Neural cell (in vitro differentiated cells): Measurements from ENCODE around the gene AEN. TPM values are rescaled to one million over a fixed set of nuclear protein-coding genes. Genes with fewer than 3 reads are reported as not detected.

Experiments
- H2AFZ ChIP-seq: fragments of 200-600, 300-800 bp; sonication (generic), shearing (Covaris generic); 2 replicates; pipeline ENCODE4 v1.6.0; 2014; ENCODE audit warnings: low read depth, mild to moderate bottlenecking, antibody characterized with exemption, low read length, moderate library complexity
- H3F3A ChIP-seq: fragments of 200-600 bp; shearing (Covaris generic); 2 replicates; pipeline ENCODE4 v1.6.1; 2016; ENCODE audit warnings: mild to moderate bottlenecking, moderate library complexity, mixed read lengths, antibody characterized with exemption, low read length; ENCODE audit not compliant: insufficient read depth, poor library complexity, severe bottlenecking
- H3K27ac ChIP-seq: fragments of 200-600, 300-800 bp; sonication (generic), shearing (Covaris generic); 2 replicates; pipeline ENCODE4 v1.5.1; 2014; ENCODE audit warnings: mild to moderate bottlenecking, low read length, moderate library complexity
- H3K27me3 ChIP-seq: fragments of 300-800, 200-600 bp; sonication (generic), shearing (Covaris generic); 2 replicates; pipeline ENCODE4 v1.6.0; 2014; ENCODE audit warnings: mild to moderate bottlenecking, low read depth, low read length, moderate library complexity; ENCODE audit not compliant: insufficient read depth
- H3K36me3 ChIP-seq: fragments of 300-800, 200-600 bp; sonication (generic), shearing (Covaris generic); 2 replicates; pipeline ENCODE4 v1.5.1; 2014; ENCODE audit warnings: mild to moderate bottlenecking, antibody characterized with exemption, low read length, moderate library complexity; ENCODE audit not compliant: insufficient read depth
- H3K4me2 ChIP-seq: fragments of 300-800, 200-600 bp; sonication (generic), shearing (Covaris generic); 2 replicates; pipeline ENCODE4 v1.6.0; 2014; ENCODE audit warnings: mild to moderate bottlenecking, low read length
- H3K4me3 ChIP-seq: fragments of 300-800, 200-600 bp; sonication (generic), shearing (Covaris generic); 2 replicates; pipeline ENCODE4 v1.5.1; 2014; ENCODE audit warnings: mild to moderate bottlenecking, low read length, moderate library complexity
- H3K79me2 ChIP-seq: fragments of 200-600 bp; shearing (Covaris generic); replicated peaks from 2 replicates; pipeline ENCODE4 v1.6.0; 2014; ENCODE audit warnings: mild to moderate bottlenecking, low read length, moderate library complexity; ENCODE audit not compliant: insufficient read depth
- H3K9ac ChIP-seq: fragments of 300-800, 200-600 bp; sonication (generic), shearing (Covaris generic); 2 replicates; pipeline ENCODE4 v1.6.1; 2016; ENCODE audit warnings: mild to moderate bottlenecking, low read length, mixed read lengths
- H3K9me2 ChIP-seq: fragments of 200-600 bp; shearing (Covaris generic); 2 replicates; pipeline ENCODE4 v1.6.1; 2016; ENCODE audit warnings: mild to moderate bottlenecking, low read length, mixed read lengths; ENCODE audit not compliant: insufficient read depth
- H3K9me3 ChIP-seq: fragments of 200-600, 300-800 bp; sonication (generic), shearing (Covaris generic); 2 replicates; pipeline ENCODE4 v1.6.1; 2016; ENCODE audit warnings: mild to moderate bottlenecking, mixed run types, low read length, moderate library complexity, mixed read lengths
- H4K20me1 ChIP-seq: fragments of 200-600 bp; shearing (Covaris generic); 2 replicates; pipeline ENCODE4 v1.6.1; 2016; ENCODE audit warnings: mild to moderate bottlenecking, mixed run types; ENCODE audit not compliant: insufficient read depth
- EP300 ChIP-seq: fragments of 450-650 bp; conservative IDR thresholded peaks from 2 replicates; pipeline ENCODE4 v1.6.1; 2014; ENCODE audit warnings: antibody characterized with exemption, mild to moderate bottlenecking, moderate library complexity; ENCODE audit not compliant: poor library complexity, severe bottlenecking
- EZH2 ChIP-seq: fragments of 200-600, 300-800 bp; shearing (Covaris generic), sonication (generic); IDR thresholded peaks from 2 replicates; pipeline ENCODE4 v1.6.1; 2014; ENCODE audit warnings: antibody characterized with exemption, low read length, borderline replicate concordance, mild to moderate bottlenecking; ENCODE audit not compliant: insufficient read depth, poor library complexity, severe bottlenecking
- MXI1 ChIP-seq: fragments of 450-650 bp; conservative IDR thresholded peaks from 2 replicates; pipeline ENCODE4 v1.6.1; 2014; ENCODE audit warnings: antibody characterized with exemption, mild to moderate bottlenecking; ENCODE audit not compliant: poor library complexity, severe bottlenecking
- POLR2AphosphoS5 ChIP-seq: IDR thresholded peaks from 2 replicates; pipeline ENCODE4 v1.6.1; 2012
- RAD21 ChIP-seq: fragments of 450-650 bp; conservative IDR thresholded peaks from 2 replicates; pipeline ENCODE4 v1.6.1; 2014; ENCODE audit warnings: antibody characterized with exemption, mild to moderate bottlenecking, moderate library complexity
- SMC3 ChIP-seq: fragments of 450-650 bp; conservative IDR thresholded peaks from 2 replicates; pipeline ENCODE4 v1.6.1; 2014; ENCODE audit warnings: antibody characterized with exemption, mild to moderate bottlenecking, moderate library complexity; ENCODE audit not compliant: poor library complexity
- TAF1 ChIP-seq: IDR thresholded peaks from 2 replicates; pipeline ENCODE4 v1.6.1; 2012; ENCODE audit warnings: low read depth
- polyA plus RNA-seq: library from polyadenylated mRNA; depleted of rRNA; stranded (reverse); fragments of >200 nt; gene quantifications from 2 replicates; pipeline ENCODE4 v1.2.3, GENCODE V29; 2014
- TF ChIP-seq, protein P1 (sequence below): fragments of 450-650 bp; IDR thresholded peaks from 2 replicates; pipeline ENCODE4 v1.5.1; 2014; ENCODE audit warnings: antibody characterized with exemption, mild to moderate bottlenecking, moderate library complexity; ENCODE audit not compliant: poor library complexity, severe bottlenecking

Gene AEN
- polyA plus RNA-seq, 1 donor from 2014 or later: 17.2 TPM

GRCh38 chr15:88636050-88636449, 14.9 kb downstream of the AEN start:
- H3K4me3 ChIP-seq: no peak overlapping the region
- no peak overlapping the region for H2AFZ ChIP-seq
- H3K9me3 ChIP-seq: no peaks in the 10 kb centered on the region
- no peaks in the 10 kb centered on the region for H3F3A ChIP-seq
- no peak overlapping the region for H3K27ac ChIP-seq
- H4K20me1 ChIP-seq: no peaks in the 10 kb centered on the region
- no peak for TF ChIP-seq MXI1
- TF ChIP-seq TAF1: no peak
- TF ChIP-seq POLR2AphosphoS5: no peak
- TF ChIP-seq RAD21: no peak
- TF ChIP-seq, protein P1, sequence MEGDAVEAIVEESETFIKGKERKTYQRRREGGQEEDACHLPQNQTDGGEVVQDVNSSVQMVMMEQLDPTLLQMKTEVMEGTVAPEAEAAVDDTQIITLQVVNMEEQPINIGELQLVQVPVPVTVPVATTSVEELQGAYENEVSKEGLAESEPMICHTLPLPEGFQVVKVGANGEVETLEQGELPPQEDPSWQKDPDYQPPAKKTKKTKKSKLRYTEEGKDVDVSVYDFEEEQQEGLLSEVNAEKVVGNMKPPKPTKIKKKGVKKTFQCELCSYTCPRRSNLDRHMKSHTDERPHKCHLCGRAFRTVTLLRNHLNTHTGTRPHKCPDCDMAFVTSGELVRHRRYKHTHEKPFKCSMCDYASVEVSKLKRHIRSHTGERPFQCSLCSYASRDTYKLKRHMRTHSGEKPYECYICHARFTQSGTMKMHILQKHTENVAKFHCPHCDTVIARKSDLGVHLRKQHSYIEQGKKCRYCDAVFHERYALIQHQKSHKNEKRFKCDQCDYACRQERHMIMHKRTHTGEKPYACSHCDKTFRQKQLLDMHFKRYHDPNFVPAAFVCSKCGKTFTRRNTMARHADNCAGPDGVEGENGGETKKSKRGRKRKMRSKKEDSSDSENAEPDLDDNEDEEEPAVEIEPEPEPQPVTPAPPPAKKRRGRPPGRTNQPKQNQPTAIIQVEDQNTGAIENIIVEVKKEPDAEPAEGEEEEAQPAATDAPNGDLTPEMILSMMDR: no peak
- H3K36me3 ChIP-seq: peaks cover 8% of the 10 kb centered on the region
- H3K27me3 ChIP-seq: no peaks in the 10 kb centered on the region
- H3K9me2 ChIP-seq: no peaks in the 10 kb centered on the region
- no peak overlapping the region for H3K4me2 ChIP-seq
- no peak overlapping the region for H3K9ac ChIP-seq
- no peaks in the 10 kb centered on the region for H3K79me2 ChIP-seq

GRCh38 chr15:88636654-88637053, 15.5 kb downstream of the AEN start:
- TF ChIP-seq EP300 (no peak), MXI1 (no peak), SMC3 (no peak)
- TF ChIP-seq, protein P1: no peak
- H2AFZ ChIP-seq: no peak overlapping the region
- H3K9me3 ChIP-seq: no peaks in the 10 kb centered on the region
- H3K27me3 ChIP-seq: no peaks in the 10 kb centered on the region
- no peak overlapping the region for H3K27ac ChIP-seq
- H3K36me3 ChIP-seq: peaks cover 4% of the 10 kb centered on the region
- H4K20me1 ChIP-seq: no peaks in the 10 kb centered on the region
- H3K9ac ChIP-seq: no peak overlapping the region
- H3K4me3 ChIP-seq: no peak overlapping the region
- H3K79me2 ChIP-seq: no peaks in the 10 kb centered on the region
- H3K9me2 ChIP-seq: no peaks in the 10 kb centered on the region
- H3F3A ChIP-seq: no peaks in the 10 kb centered on the region
- H3K4me2 ChIP-seq: no peak overlapping the region

DNA sequence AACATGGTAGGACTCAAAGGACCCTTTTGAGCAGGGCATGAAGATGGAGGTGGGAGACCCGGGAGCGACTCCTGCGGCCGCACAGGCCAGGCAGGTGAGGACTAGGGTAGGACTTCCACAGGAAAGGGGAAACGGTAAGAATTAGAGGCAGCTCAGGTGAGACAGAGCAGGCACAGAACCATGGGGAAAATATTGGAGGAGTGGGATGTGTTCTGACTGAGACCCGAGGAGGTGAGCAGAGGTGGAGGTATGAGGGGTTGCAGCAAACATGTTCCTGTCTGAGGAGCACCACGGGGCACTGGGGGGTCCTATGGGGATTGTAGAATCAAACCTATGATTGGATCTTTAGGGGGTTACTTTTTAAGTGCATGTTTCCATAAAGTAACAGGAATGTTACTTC, 16.3 kb downstream of the AEN start:
- Histone ChIP-seq H2AFZ (no peak overlapping the region), H3F3A (no peaks in the 10 kb centered on the region), H3K27me3 (no peaks in the 10 kb centered on the region), H3K9ac (no peak overlapping the region), H3K4me3 (no peak overlapping the region), H4K20me1 (no peaks in the 10 kb centered on the region), H3K9me3 (no peaks in the 10 kb centered on the region), H3K36me3 (no peaks in the 10 kb centered on the region), H3K9me2 (no peaks in the 10 kb centered on the region), H3K4me2 (no peak overlapping the region), H3K79me2 (no peaks in the 10 kb centered on the region), H3K27ac (no peak overlapping the region)
- TF ChIP-seq RAD21 (no peak), EZH2 (no peak), POLR2AphosphoS5 (no peak)
